Stimulated activated effector memory CD8-positive, alpha-beta T cell treated with anti-CD3 and anti-CD28 coated beads, Interleukin-12 subunit alpha, Interleukin-12 subunit beta, amount 100 ng/mL, for 72 hours (primary cell): ENCODE data around the gene ITSN2.
A peak's percentile ranks its signal among the peaks of the same experiment; 100 is the strongest.
"Not testable (repeated sequence)": the region's sequence is repeated elsewhere in the genome, so short reads cannot be mapped to it uniquely, and the experiment has no call there.

Experiments used
- ATAC-seq: fragments of 150-1000 bp; cut with Tn5 transposase; 2 replicates; pipeline ENCODE4 v1.10.0; 2021
- DNase-seq, 2 donors: peaks; one replicate each; pipeline ENCODE4 v3.0.0; 2021 to 2022; ENCODE audit warnings: low spot score in 2 of 2
- H3K27ac Mint-ChIP-seq: one replicate; pipeline ENCODE4 v1.8.0; 2022; ENCODE audit warnings: mild to moderate bottlenecking, mixed read lengths
- H3K36me3 Mint-ChIP-seq: one replicate; pipeline ENCODE4 v1.8.0; 2022; ENCODE audit warnings: mild to moderate bottlenecking, mixed read lengths
- H3K4me1 Mint-ChIP-seq: one replicate; pipeline ENCODE4 v1.8.0; 2022; ENCODE audit warnings: mixed read lengths
- H3K4me3 Mint-ChIP-seq: one replicate; pipeline ENCODE4 v1.8.0; 2022; ENCODE audit warnings: mild to moderate bottlenecking, mixed read lengths
- H3K9me3 Mint-ChIP-seq: one replicate; pipeline ENCODE4 v1.8.0; 2022; ENCODE audit warnings: mixed read lengths

Gene ITSN2

GRCh38 chr2:24380820-24381219, 20.5 kb upstream of the ITSN2 start:
- no peak for ATAC-seq
- no peak for DNase-seq
- no peaks in the 10 kb centered on the region for H3K36me3 Mint-ChIP-seq

GRCh38 chr2:24375349-24376087, 15.2 kb upstream of the ITSN2 start:
- Mint-ChIP-seq H3K27ac (no peak overlapping the region), H3K4me1 (no peaks in the 10 kb centered on the region), H3K4me3 (no peak overlapping the region), H3K36me3 (no peaks in the 10 kb centered on the region), H3K9me3 (no peaks in the 10 kb centered on the region)
- DNase-seq (no peak), ATAC-seq (no peak)

More at GRCh38 chr2:24380820-24381219, 20.5 kb upstream of the ITSN2 start:
- Mint-ChIP-seq H3K27ac (no peak overlapping the region), H3K4me1 (no peaks in the 10 kb centered on the region), H3K9me3 (no peaks in the 10 kb centered on the region), H3K4me3 (no peak overlapping the region)

GRCh38 chr2:24374301-24374700, 14.0 kb upstream of the ITSN2 start:
- ATAC-seq (no peak), DNase-seq (no peak)
- Mint-ChIP-seq H3K9me3 (no peaks in the 10 kb centered on the region), H3K4me1 (no peaks in the 10 kb centered on the region), H3K36me3 (no peaks in the 10 kb centered on the region), H3K27ac (no peak overlapping the region), H3K4me3 (no peak overlapping the region)

- Mint-ChIP-seq H3K4me3 (no peak overlapping the region), H3K27ac (no peak overlapping the region), H3K9me3 (no peaks in the 10 kb centered on the region), H3K4me1 (no peaks in the 10 kb centered on the region), H3K36me3 (no peaks in the 10 kb centered on the region)
- DNase-seq (no peak), ATAC-seq (no peak)
Observed at GRCh38 chr2:24372033-24372432, 11.7 kb upstream of the ITSN2 start.

GRCh38 chr2:24365826-24366225, 5.5 kb upstream of the ITSN2 start:
- DNase-seq (no peak), ATAC-seq (no peak)
- Mint-ChIP-seq H3K9me3 (no peaks in the 10 kb centered on the region), H3K4me1 (peaks cover 6% of the 10 kb centered on the region), H3K27ac (no peak overlapping the region), H3K36me3 (no peaks in the 10 kb centered on the region), H3K4me3 (no peak overlapping the region)

- no peak overlapping the region for H3K27ac Mint-ChIP-seq
- peaks cover 8% of the 10 kb centered on the region for H3K4me1 Mint-ChIP-seq
- DNase-seq (no peak), ATAC-seq (no peak)
- no peak overlapping the region for H3K4me3 Mint-ChIP-seq
- H3K36me3 Mint-ChIP-seq, result no peaks in the 10 kb centered on the region
- no peaks in the 10 kb centered on the region for H3K9me3 Mint-ChIP-seq
Observed at GRCh38 chr2:24365051-24365450, 4.7 kb upstream of the ITSN2 start.

- ATAC-seq, result no peak
- H3K9me3 Mint-ChIP-seq, result no peaks in the 10 kb centered on the region
- peaks cover 14% of the 10 kb centered on the region for H3K4me1 Mint-ChIP-seq
- no peak overlapping the region for H3K27ac Mint-ChIP-seq
- DNase-seq, result no peak
- H3K36me3 Mint-ChIP-seq, result peaks cover 6% of the 10 kb centered on the region
- H3K4me3 Mint-ChIP-seq, result no peak overlapping the region
Observed at GRCh38 chr2:24363301-24363700, 3.0 kb upstream of the ITSN2 start.

GRCh38 chr2:24362253-24362652, 1.9 kb upstream of the ITSN2 start:
- ATAC-seq (no peak), DNase-seq (no peak)
- no peak overlapping the region for H3K27ac Mint-ChIP-seq
- peaks cover 11% of the 10 kb centered on the region for H3K36me3 Mint-ChIP-seq
- H3K4me1 Mint-ChIP-seq, result peaks cover 14% of the 10 kb centered on the region
- H3K9me3 Mint-ChIP-seq, result no peaks in the 10 kb centered on the region
- H3K4me3 Mint-ChIP-seq, result no peak overlapping the region

GRCh38 chr2:24360963-24361330, 611 bp upstream of the ITSN2 start:
- H3K9me3 Mint-ChIP-seq, result no peaks in the 10 kb centered on the region
- DNase-seq, result no peak
- peaks cover 20% of the 10 kb centered on the region for H3K36me3 Mint-ChIP-seq
- H3K4me3 Mint-ChIP-seq, result peak overlapping the region; percentile 79
- H3K27ac Mint-ChIP-seq, result peak overlapping the region; percentile 96
- H3K4me1 Mint-ChIP-seq, result peaks cover 23% of the 10 kb centered on the region
- ATAC-seq, result no peak

- DNase-seq (peak; percentile 17 to 73), ATAC-seq (peak; percentile 19)
- peaks cover 33% of the 10 kb centered on the region for H3K4me1 Mint-ChIP-seq
- no peaks in the 10 kb centered on the region for H3K9me3 Mint-ChIP-seq
- peak overlapping the region; percentile 79 for H3K4me3 Mint-ChIP-seq
- H3K36me3 Mint-ChIP-seq, result peaks cover 21% of the 10 kb centered on the region
- H3K27ac Mint-ChIP-seq, result peak overlapping the region; percentile 96
Observed at GRCh38 chr2:24359129-24360049, 947 bp downstream of the ITSN2 start.

GRCh38 chr2:24357767-24358166, 2.6 kb downstream of the ITSN2 start:
- H3K36me3 Mint-ChIP-seq, result peaks cover 21% of the 10 kb centered on the region
- DNase-seq, H3K27ac Mint-ChIP-seq, H3K9me3 Mint-ChIP-seq, ATAC-seq: not testable (repeated sequence)
- peak overlapping the region; percentile 79 for H3K4me3 Mint-ChIP-seq
- H3K4me1 Mint-ChIP-seq, result peaks cover 43% of the 10 kb centered on the region

GRCh38 chr2:24357115-24357514, 3.2 kb downstream of the ITSN2 start:
- not testable (repeated sequence) for DNase-seq, H3K4me3 Mint-ChIP-seq, H3K9me3 Mint-ChIP-seq, ATAC-seq, H3K27ac Mint-ChIP-seq
- Mint-ChIP-seq H3K4me1 (peaks cover 47% of the 10 kb centered on the region), H3K36me3 (peaks cover 21% of the 10 kb centered on the region)

- Mint-ChIP-seq H3K9me3 (no peaks in the 10 kb centered on the region), H3K4me3 (no peak overlapping the region), H3K27ac (peak overlapping the region; percentile 7), H3K4me1 (peaks cover 58% of the 10 kb centered on the region), H3K36me3 (peaks cover 21% of the 10 kb centered on the region)
- no peak for ATAC-seq
- no peak for DNase-seq
Observed at GRCh38 chr2:24354957-24355356, 5.4 kb downstream of the ITSN2 start.

- H3K36me3 Mint-ChIP-seq, result peaks cover 20% of the 10 kb centered on the region
- H3K27ac Mint-ChIP-seq, result no peak overlapping the region
- H3K9me3 Mint-ChIP-seq, result no peaks in the 10 kb centered on the region
- no peak overlapping the region for H3K4me3 Mint-ChIP-seq
- DNase-seq (no peak), ATAC-seq (no peak)
- peaks cover 63% of the 10 kb centered on the region for H3K4me1 Mint-ChIP-seq
Observed at GRCh38 chr2:24354395-24354794, 5.9 kb downstream of the ITSN2 start.

- H3K27ac Mint-ChIP-seq, result no peak overlapping the region
Observed at GRCh38 chr2:24353973-24354372, 6.4 kb downstream of the ITSN2 start.

GRCh38 chr2:24353364-24353763, 7.0 kb downstream of the ITSN2 start:
- H3K27ac Mint-ChIP-seq, result no peak overlapping the region

More at GRCh38 chr2:24353973-24354372, 6.4 kb downstream of the ITSN2 start:
- ATAC-seq (no peak), DNase-seq (no peak)
- Mint-ChIP-seq H3K36me3 (peaks cover 16% of the 10 kb centered on the region), H3K4me1 (peaks cover 64% of the 10 kb centered on the region), H3K4me3 (no peak overlapping the region), H3K9me3 (no peaks in the 10 kb centered on the region)

More at GRCh38 chr2:24353364-24353763, 7.0 kb downstream of the ITSN2 start:
- no peak for DNase-seq
- H3K9me3 Mint-ChIP-seq, result no peaks in the 10 kb centered on the region
- peaks cover 15% of the 10 kb centered on the region for H3K36me3 Mint-ChIP-seq
- ATAC-seq, result no peak
- peaks cover 67% of the 10 kb centered on the region for H3K4me1 Mint-ChIP-seq
- no peak overlapping the region for H3K4me3 Mint-ChIP-seq
